ENCODE results near the gene TRAPPC12. TPM values are rescaled to one million over a fixed set of nuclear protein-coding genes. Genes with fewer than 3 reads are reported as not detected.

TRAPPC12 gene
- 55.1 and 77.4 TPM in 2 replicates for total RNA-seq

GRCh38 chr2:3379647-3380534 is at the start of gene TRAPPC12:
TSS of gene TRAPPC12 (plus strand) at chr2:3379694. CDS start at chr2:3387624, 7,930 bp downstream.
- H3K4me3 ChIP-seq (ENCODE audit: low read depth, low read length) = peak within 1 kb of the TSS; percentile 97
- DNase-seq (ENCODE audit: low read depth) = no peak
- TF ChIP-seq CTCF (conservative IDR thresholded peaks at IDR 0.05; ENCODE audit: low read depth, low read length) = peak; percentile 53

- no peak for DNase-seq (ENCODE audit: low read depth)
- no peak for TF ChIP-seq CTCF (conservative IDR thresholded peaks at IDR 0.05; ENCODE audit: low read depth, low read length)
- no peak overlapping the region for H3K4me3 ChIP-seq (ENCODE audit: low read depth, low read length)
These were observed 47.4 kb upstream of the TRAPPC12 start for GRCh38 chr2:3332133-3332532.

- TF ChIP-seq CTCF (conservative IDR thresholded peaks at IDR 0.05; ENCODE audit: low read depth, low read length) = no peak
- DNase-seq (ENCODE audit: low read depth) = no peak
- no peak overlapping the region for H3K4me3 ChIP-seq (ENCODE audit: low read depth, low read length)
These were observed 44.8 kb upstream of the TRAPPC12 start for GRCh38 chr2:3334392-3335345.

GRCh38 chr2:3336844-3337243 is 42.6 kb upstream of the TRAPPC12 start:
- no peak overlapping the region for H3K4me3 ChIP-seq (ENCODE audit: low read depth, low read length)
- no peak for DNase-seq (ENCODE audit: low read depth)
- no peak for TF ChIP-seq CTCF (conservative IDR thresholded peaks at IDR 0.05; ENCODE audit: low read depth, low read length)

- H3K4me3 ChIP-seq (ENCODE audit: low read depth, low read length) = no peak overlapping the region
- no peak for DNase-seq (ENCODE audit: low read depth)
- TF ChIP-seq CTCF (conservative IDR thresholded peaks at IDR 0.05; ENCODE audit: low read depth, low read length) = no peak
These were observed 41.2 kb upstream of the TRAPPC12 start for GRCh38 chr2:3338340-3338739.

GRCh38 chr2:3340144-3340543 is 39.4 kb upstream of the TRAPPC12 start:
- no peak for DNase-seq (ENCODE audit: low read depth)
- TF ChIP-seq CTCF (conservative IDR thresholded peaks at IDR 0.05; ENCODE audit: low read depth, low read length) = no peak

More at GRCh38 chr2:3340144-3340543, 39.4 kb upstream of the TRAPPC12 start:
- no peak overlapping the region for H3K4me3 ChIP-seq (ENCODE audit: low read depth, low read length)

Measured in epithelial cell of proximal tubule (primary cell).